Mesenchymal stem cell (in vitro differentiated cells and primary cell): Measurements from ENCODE around the gene GBP2.

ENCODE experiments used
- DNase-seq: peaks from one replicate; pipeline ENCODE4 v3.0.0-alpha.2; 2013
- H2AFZ ChIP-seq: one replicate; pipeline ENCODE4 v1.6.1; 2013; ENCODE audit warnings: low read depth, mild to moderate bottlenecking, control low read depth, inconsistent platforms, low read length, moderate library complexity
- H2AK5ac ChIP-seq: 2 replicates; pipeline ENCODE4 v1.6.1; 2013; ENCODE audit warnings: low read length, moderate library complexity, mild to moderate bottlenecking, inconsistent platforms; ENCODE audit not compliant: severe bottlenecking
- H2BK120ac ChIP-seq: one replicate; pipeline ENCODE4 v1.6.1; 2013; ENCODE audit warnings: low read depth, mild to moderate bottlenecking, inconsistent platforms, low read length, moderate library complexity
- H2BK12ac ChIP-seq, 2 experiments: one replicate each; pipeline ENCODE4 v1.6.1; 2013; ENCODE audit warnings: inconsistent platforms in 2 of 2, low read length in 2 of 2, mild to moderate bottlenecking in 2 of 2, moderate library complexity in 2 of 2, control low read depth in 1 of 2
- H2BK15ac ChIP-seq: one replicate; pipeline ENCODE4 v1.6.1; 2013; ENCODE audit warnings: mild to moderate bottlenecking, low read depth, inconsistent platforms; ENCODE audit not compliant: poor library complexity, severe bottlenecking
- H2BK5ac ChIP-seq: 2 replicates; pipeline ENCODE4 v1.6.1; 2013; ENCODE audit warnings: low read depth, mild to moderate bottlenecking, low read length, control low read depth, inconsistent platforms; ENCODE audit not compliant: poor library complexity, severe bottlenecking
- H3K14ac ChIP-seq, 2 experiments: one replicate each; pipeline ENCODE4 v1.6.1; 2013; ENCODE audit warnings: inconsistent platforms in 2 of 2, low read length in 2 of 2, control low read depth in 1 of 2, mild to moderate bottlenecking in 1 of 2, moderate library complexity in 1 of 2
- H3K18ac ChIP-seq, 2 experiments: one replicate each; pipeline ENCODE4 v1.6.1; 2013; ENCODE audit warnings: inconsistent platforms in 2 of 2, low read length in 2 of 2, control low read depth in 1 of 2, low read depth in 1 of 2, mild to moderate bottlenecking in 1 of 2
- H3K23ac ChIP-seq, 2 experiments: one replicate each; pipeline ENCODE4 v1.6.1; 2013; ENCODE audit warnings: inconsistent platforms in 2 of 2, low read length in 2 of 2, mild to moderate bottlenecking in 2 of 2, moderate library complexity in 2 of 2, control low read depth in 1 of 2
- H3K27ac ChIP-seq: 2 replicates; pipeline ENCODE4 v1.5.1; 2013; ENCODE audit warnings: mild to moderate bottlenecking, moderate library complexity, low read length, control low read depth, inconsistent platforms; ENCODE audit not compliant: poor library complexity, severe bottlenecking
- H3K27me3 ChIP-seq, 2 experiments: 2 replicates each; pipeline versions ENCODE4 v1.6.1 to v1.7.0; 2013; ENCODE audit warnings: low read length in 2 of 2, mild to moderate bottlenecking in 2 of 2, moderate library complexity in 2 of 2, control low read depth in 1 of 2, inconsistent platforms in 1 of 2; ENCODE audit not compliant: control insufficient read depth in 1 of 2, insufficient read depth in 1 of 2
- H3K36me3 ChIP-seq, 2 experiments: 2 replicates each; pipeline versions ENCODE4 v1.6.1 to v1.7.0; 2013; ENCODE audit warnings: low read length in 2 of 2, control low read depth in 1 of 2, inconsistent platforms in 1 of 2, low read depth in 1 of 2, mild to moderate bottlenecking in 1 of 2; ENCODE audit not compliant: insufficient read depth in 2 of 2, control insufficient read depth in 1 of 2
- H3K4ac ChIP-seq, 2 experiments: one replicate each; pipeline ENCODE4 v1.6.1; 2013; ENCODE audit warnings: inconsistent platforms in 2 of 2, low read length in 2 of 2, mild to moderate bottlenecking in 2 of 2, moderate library complexity in 2 of 2, control low read depth in 1 of 2, low read depth in 1 of 2
- H3K4me1 ChIP-seq: 2 replicates; pipeline ENCODE4 v1.6.1; 2013; ENCODE audit warnings: low read depth, low read length, control low read depth; ENCODE audit not compliant: control insufficient read depth, insufficient read depth
- H3K4me2 ChIP-seq: 2 replicates; pipeline ENCODE4 v1.6.1; 2013; ENCODE audit warnings: low read length, mild to moderate bottlenecking, inconsistent platforms; ENCODE audit not compliant: poor library complexity, severe bottlenecking
- H3K4me3 ChIP-seq, 2 experiments: 2 replicates each; pipeline versions ENCODE4 v1.5.1 to v1.7.0; 2013; ENCODE audit warnings: low read length in 2 of 2, mild to moderate bottlenecking in 2 of 2, control low read depth in 1 of 2, low read depth in 1 of 2; ENCODE audit not compliant: insufficient read depth in 1 of 2
- H3K79me1 ChIP-seq: replicated peaks from 2 replicates; pipeline ENCODE4 v1.6.1; 2013; ENCODE audit warnings: mild to moderate bottlenecking, control low read depth, low read length, inconsistent platforms; ENCODE audit not compliant: poor library complexity, severe bottlenecking
- H3K9ac ChIP-seq: 2 replicates; pipeline ENCODE4 v1.7.0; 2013; ENCODE audit warnings: mild to moderate bottlenecking, low read length, moderate library complexity
- H3K9me3 ChIP-seq: 2 replicates; pipeline ENCODE4 v1.7.0; 2013; ENCODE audit warnings: mild to moderate bottlenecking, low read length; ENCODE audit not compliant: control insufficient read depth
- H4K8ac ChIP-seq: one replicate; pipeline ENCODE4 v1.6.1; 2013; ENCODE audit warnings: inconsistent platforms, mild to moderate bottlenecking, low read length, moderate library complexity
- H4K91ac ChIP-seq: one replicate; pipeline ENCODE4 v1.6.1; 2013; ENCODE audit warnings: mild to moderate bottlenecking, low read length, inconsistent platforms
- WGBS: methylation state at CpG from one replicate; pipeline ENCODE4 v1.1.7; 2013; ENCODE audit warnings: mixed read lengths; 5-methylcytosine and 5-hydroxymethylcytosine counted together

GBP2 gene

DNA sequence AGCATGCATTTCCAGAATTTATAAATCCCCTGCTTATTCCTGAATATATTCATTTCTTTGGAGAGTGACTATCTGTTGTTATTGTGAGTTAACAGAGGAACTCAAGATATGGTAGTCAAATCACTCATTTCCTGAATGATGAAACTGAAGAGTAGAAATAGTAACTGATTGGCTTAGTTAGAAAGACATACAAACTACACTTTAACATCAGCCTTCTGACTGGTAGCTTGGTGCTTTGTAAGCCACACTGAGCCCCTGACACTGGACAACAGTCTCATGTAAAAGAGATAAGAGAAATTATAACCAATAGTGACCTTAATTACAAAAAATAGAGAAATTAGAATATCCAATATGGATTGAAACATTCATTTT is 45.1 kb upstream of the GBP2 start:
- Histone ChIP-seq H2AK5ac (no peak overlapping the region), H3K9me3 (no peaks in the 10 kb centered on the region), H3K27me3 (no peaks in the 10 kb centered on the region), H3K9ac (no peak overlapping the region), H3K79me1 (no peaks in the 10 kb centered on the region), H2BK15ac (no peak overlapping the region), H3K4me2 (no peak overlapping the region), H2AFZ (no peak overlapping the region), H2BK5ac (no peak overlapping the region), H4K8ac (no peak overlapping the region), H3K23ac (no peak overlapping the region), H4K91ac (no peak overlapping the region), H2BK120ac (no peak overlapping the region), H3K4me1 (no peaks in the 10 kb centered on the region), H3K4ac (no peak overlapping the region), H2BK12ac (no peak overlapping the region), H3K27ac (no peak overlapping the region), H3K36me3 (no peaks in the 10 kb centered on the region), H3K14ac (no peak overlapping the region), H3K18ac (no peak overlapping the region), H3K4me3 (no peak overlapping the region)
- DNase-seq: no peak

DNA sequence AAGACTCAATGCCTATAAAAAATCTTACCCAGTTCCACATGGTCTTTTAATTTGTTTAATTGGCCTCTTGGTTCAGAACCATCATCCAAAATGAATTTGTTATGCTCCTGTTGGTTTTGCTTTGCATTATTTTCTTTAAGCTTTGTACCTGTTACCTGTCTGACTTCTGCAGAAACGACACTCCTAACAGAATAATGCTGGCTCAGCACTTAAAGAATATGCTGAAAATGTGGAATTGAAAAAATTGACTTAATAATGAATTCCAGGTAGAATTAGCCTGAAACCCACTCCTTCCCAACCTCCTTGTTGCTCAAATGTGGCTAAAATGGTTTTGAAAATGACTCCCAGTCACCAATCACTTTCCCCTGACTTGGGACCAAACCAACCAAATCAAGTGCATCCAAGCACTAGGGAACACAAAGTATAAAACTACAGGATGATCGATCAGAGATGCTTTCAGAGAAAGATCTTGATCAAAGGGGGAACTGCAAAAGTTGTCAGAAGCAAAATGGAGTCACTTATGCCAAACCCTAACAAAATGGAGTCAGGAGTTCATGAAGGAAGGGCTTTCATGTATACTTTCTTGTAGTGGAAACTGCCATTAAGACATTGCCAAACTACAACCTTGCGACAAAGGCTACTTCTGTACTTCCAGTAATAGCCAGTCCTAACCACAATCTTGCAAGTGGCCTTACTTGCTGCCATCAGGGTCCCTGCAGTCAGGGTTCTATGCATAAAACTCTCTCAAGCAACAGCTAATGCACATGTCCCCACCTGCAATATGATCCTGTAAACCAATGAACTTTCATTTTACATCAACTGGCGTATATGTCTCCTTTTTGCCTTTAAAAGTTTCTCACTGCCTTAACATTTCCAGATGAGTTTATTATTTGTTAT is 44.5 kb upstream of the GBP2 start:
- no peak overlapping the region for H3K9ac ChIP-seq
- no peak for DNase-seq
- H2BK15ac ChIP-seq: no peak overlapping the region
- H3K36me3 ChIP-seq: no peaks in the 10 kb centered on the region
- no peaks in the 10 kb centered on the region for H3K4me1 ChIP-seq
- H2AFZ ChIP-seq: no peak overlapping the region
- H2BK5ac ChIP-seq: no peak overlapping the region
- H2AK5ac ChIP-seq: no peak overlapping the region
- no peak overlapping the region for H3K4me2 ChIP-seq
- H3K9me3 ChIP-seq: no peaks in the 10 kb centered on the region
- H2BK12ac ChIP-seq: no peak overlapping the region
- H3K23ac ChIP-seq: no peak overlapping the region
- no peak overlapping the region for H3K4ac ChIP-seq
- H3K27me3 ChIP-seq: no peaks in the 10 kb centered on the region
- no peak overlapping the region for H3K14ac ChIP-seq
- no peak overlapping the region for H2BK120ac ChIP-seq
- H3K18ac ChIP-seq: no peak overlapping the region
- no peak overlapping the region for H4K91ac ChIP-seq
- H3K27ac ChIP-seq: no peak overlapping the region
- WGBS: 68% methylated on average over 3 of the region's 4 CpGs
- no peak overlapping the region for H4K8ac ChIP-seq
- no peak overlapping the region for H3K4me3 ChIP-seq
- H3K79me1 ChIP-seq: no peaks in the 10 kb centered on the region

DNA sequence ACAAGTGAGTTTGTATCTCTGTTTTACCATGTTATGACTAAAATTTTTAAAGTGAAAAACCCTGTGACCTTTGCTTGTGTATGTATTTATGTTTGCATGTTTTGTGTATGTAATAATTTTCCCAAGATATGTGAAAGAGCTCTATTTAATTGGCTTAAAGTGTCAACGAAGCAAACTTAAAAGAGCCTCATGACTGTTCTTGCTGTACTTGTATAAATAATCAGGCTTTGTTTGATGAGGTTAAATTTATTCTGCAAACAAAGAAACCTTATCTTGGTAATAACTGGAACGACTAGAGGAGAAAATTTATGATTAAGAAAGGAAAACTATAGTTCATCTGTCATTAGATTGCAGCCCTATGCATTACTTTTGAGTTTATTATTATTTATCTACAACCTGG is 43.3 kb upstream of the GBP2 start:
- Histone ChIP-seq H2BK12ac (no peak overlapping the region), H3K4me3 (no peak overlapping the region), H3K79me1 (no peaks in the 10 kb centered on the region), H3K23ac (no peak overlapping the region), H3K18ac (no peak overlapping the region), H3K36me3 (no peaks in the 10 kb centered on the region), H3K9ac (no peak overlapping the region), H2BK15ac (no peak overlapping the region), H4K8ac (no peak overlapping the region), H2BK5ac (no peak overlapping the region), H3K14ac (no peak overlapping the region), H2AK5ac (no peak overlapping the region), H3K4me2 (no peak overlapping the region), H2BK120ac (no peak overlapping the region), H3K4ac (no peak overlapping the region), H3K4me1 (no peaks in the 10 kb centered on the region), H2AFZ (no peak overlapping the region), H3K27ac (no peak overlapping the region), H4K91ac (no peak overlapping the region), H3K27me3 (no peaks in the 10 kb centered on the region), H3K9me3 (no peaks in the 10 kb centered on the region)
- no peak for DNase-seq
- WGBS: 100% methylated on average over 1 of the region's 2 CpGs

DNA sequence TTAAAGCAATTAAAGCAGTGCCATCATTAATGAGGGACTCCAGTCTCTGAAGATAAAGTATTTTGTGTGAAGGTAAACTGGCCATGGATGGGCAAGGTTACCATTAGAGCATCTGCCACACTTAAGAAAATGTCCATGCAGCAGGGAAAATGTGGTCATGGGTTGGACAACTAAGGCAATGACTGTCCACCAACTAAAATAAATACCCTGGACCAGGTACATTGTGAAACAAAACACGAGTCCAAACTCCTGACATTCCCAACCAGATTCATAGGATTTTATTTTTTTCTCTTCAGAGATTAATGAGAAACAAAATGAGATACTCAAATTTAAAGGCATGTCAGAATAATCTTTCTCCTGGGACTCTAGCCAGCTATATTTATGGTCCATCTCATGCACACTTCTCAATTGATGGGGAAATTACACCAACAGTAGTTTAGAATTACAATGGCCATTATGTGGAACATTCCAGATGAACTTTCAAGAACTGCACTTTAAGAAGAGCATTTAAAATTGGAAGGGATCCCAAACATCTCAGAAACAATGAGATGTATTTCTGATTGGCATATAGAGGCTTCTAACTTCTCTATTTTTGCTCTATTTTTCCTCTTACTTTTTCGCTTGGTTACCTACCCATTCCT is 41.8 kb upstream of the GBP2 start:
- H2BK120ac ChIP-seq: no peak overlapping the region
- no peaks in the 10 kb centered on the region for H3K27me3 ChIP-seq
- H3K27ac ChIP-seq: no peak overlapping the region
- H3K4me3 ChIP-seq: no peak overlapping the region
- no CpG with 5 or more reads among the region's 2 CpGs for WGBS
- H3K23ac ChIP-seq: no peak overlapping the region
- H3K36me3 ChIP-seq: no peaks in the 10 kb centered on the region
- no peak overlapping the region for H3K9ac ChIP-seq
- H3K9me3 ChIP-seq: no peaks in the 10 kb centered on the region
- H2BK12ac ChIP-seq: no peak overlapping the region
- no peak overlapping the region for H3K18ac ChIP-seq
- no peak overlapping the region for H2BK15ac ChIP-seq
- H4K91ac ChIP-seq: no peak overlapping the region
- no peak overlapping the region for H2BK5ac ChIP-seq
- no peak overlapping the region for H2AK5ac ChIP-seq
- H3K4ac ChIP-seq: no peak overlapping the region
- H3K79me1 ChIP-seq: no peaks in the 10 kb centered on the region
- H3K4me2 ChIP-seq: no peak overlapping the region
- no peaks in the 10 kb centered on the region for H3K4me1 ChIP-seq
- H2AFZ ChIP-seq: no peak overlapping the region
- H3K14ac ChIP-seq: no peak overlapping the region
- no peak overlapping the region for H4K8ac ChIP-seq
- no peak for DNase-seq
